Measurements from ENCODE around the gene CHRM2.

The CHRM2 gene

DNA sequence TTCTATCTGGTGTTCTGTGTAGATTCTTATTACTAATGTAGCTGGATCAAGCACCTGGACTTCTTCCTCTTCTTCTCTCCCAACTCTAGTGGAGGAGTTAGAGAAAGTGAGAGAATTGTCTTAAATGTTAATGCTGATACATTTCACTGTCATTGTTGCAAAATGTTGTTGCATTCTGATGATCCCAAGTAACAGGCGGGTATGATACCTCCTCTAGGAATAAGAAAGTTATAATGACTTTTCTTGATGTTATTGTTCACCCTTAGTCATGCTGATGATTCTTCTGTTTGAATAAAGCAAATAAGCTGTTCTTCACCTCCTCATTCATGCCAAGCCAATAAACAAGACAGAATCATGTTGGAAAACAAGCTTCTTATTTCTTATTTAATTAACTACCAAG lies 9.1 kb downstream of the CHRM2 start:
- TF ChIP-seq, protein P1, sequence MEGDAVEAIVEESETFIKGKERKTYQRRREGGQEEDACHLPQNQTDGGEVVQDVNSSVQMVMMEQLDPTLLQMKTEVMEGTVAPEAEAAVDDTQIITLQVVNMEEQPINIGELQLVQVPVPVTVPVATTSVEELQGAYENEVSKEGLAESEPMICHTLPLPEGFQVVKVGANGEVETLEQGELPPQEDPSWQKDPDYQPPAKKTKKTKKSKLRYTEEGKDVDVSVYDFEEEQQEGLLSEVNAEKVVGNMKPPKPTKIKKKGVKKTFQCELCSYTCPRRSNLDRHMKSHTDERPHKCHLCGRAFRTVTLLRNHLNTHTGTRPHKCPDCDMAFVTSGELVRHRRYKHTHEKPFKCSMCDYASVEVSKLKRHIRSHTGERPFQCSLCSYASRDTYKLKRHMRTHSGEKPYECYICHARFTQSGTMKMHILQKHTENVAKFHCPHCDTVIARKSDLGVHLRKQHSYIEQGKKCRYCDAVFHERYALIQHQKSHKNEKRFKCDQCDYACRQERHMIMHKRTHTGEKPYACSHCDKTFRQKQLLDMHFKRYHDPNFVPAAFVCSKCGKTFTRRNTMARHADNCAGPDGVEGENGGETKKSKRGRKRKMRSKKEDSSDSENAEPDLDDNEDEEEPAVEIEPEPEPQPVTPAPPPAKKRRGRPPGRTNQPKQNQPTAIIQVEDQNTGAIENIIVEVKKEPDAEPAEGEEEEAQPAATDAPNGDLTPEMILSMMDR (IDR thresholded peaks at IDR 0.05; ENCODE audit: low read depth, low read length, missing control alignments), result no peak
- DNase-seq (ENCODE audit: low read depth), result no peak
- no peak overlapping the region for H3K4me3 ChIP-seq (ENCODE audit: low read depth, low read length)

DNA sequence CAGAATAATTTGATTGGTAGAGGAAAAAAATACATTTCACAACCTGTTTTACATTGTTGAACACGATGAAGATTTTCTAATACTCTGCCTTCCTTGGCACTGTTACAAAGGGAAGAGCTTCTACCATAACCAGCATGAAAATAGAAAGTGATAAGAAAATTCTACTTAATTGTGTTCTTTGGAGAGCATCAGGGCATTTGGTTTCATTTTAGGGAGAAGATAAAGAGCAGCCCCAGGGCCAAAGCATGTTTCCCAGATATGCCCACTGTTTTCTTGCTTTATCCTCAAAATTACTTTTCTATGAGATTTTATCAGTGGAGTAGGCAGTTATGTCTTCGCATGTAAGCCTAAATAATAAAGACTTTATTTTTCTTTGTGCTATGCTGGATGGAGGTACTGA lies 9.5 kb downstream of the CHRM2 start:
- DNase-seq (ENCODE audit: low read depth), result no peak
- TF ChIP-seq, protein P1 (IDR thresholded peaks at IDR 0.05; ENCODE audit: low read depth, low read length, missing control alignments), result no peak
- H3K4me3 ChIP-seq (ENCODE audit: low read depth, low read length), result no peak overlapping the region

DNA sequence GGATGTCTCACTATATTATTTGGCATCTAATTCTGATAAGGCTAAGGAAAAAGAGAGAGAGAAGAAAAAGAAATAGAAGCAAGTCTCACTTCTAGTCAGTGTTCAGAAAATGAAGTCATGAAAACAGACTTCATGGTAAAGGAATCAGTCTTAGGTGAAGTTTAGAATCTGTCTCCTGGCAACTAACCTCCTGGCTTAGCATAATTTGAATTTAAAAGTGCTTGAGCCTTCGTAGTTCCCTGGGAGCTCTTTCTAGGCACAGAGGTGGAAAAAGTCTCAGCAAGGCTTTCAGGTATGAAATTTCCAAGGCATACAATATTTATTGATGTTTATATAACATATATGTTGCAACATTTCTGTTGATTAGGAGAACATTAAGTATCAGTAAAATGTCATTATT lies 10.4 kb downstream of the CHRM2 start:
- no peak for DNase-seq (ENCODE audit: low read depth)
- H3K4me3 ChIP-seq (ENCODE audit: low read depth, low read length), result no peak overlapping the region

DNA sequence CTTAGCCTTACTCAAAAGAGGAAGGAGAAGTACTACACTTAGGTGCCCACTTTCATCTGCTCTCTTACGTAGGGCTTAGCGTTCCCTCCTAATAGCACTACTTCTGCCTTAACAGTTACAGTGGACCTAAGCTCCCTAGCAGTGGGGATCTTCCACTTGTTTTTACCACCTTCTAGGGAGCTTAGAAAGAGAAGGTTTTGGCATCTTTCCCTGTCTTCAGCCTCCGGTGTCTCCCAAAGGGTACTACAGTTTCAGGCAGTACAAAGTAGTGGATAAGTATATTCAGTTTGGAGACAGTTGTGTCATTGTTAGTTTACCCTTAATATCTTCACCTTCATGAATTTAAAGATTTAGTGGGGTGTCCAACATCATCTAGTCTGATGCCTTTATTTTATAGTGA lies 14.6 kb downstream of the CHRM2 start:
- no peak overlapping the region for H3K4me3 ChIP-seq (ENCODE audit: low read depth, low read length)
- TF ChIP-seq, protein P1 (IDR thresholded peaks at IDR 0.05; ENCODE audit: low read depth, low read length, missing control alignments), result no peak
- DNase-seq (ENCODE audit: low read depth), result no peak

More for the DNA sequence above, 10.4 kb downstream of the CHRM2 start:
- TF ChIP-seq, protein P1 (IDR thresholded peaks at IDR 0.05; ENCODE audit: low read depth, low read length, missing control alignments), result no peak

DNA sequence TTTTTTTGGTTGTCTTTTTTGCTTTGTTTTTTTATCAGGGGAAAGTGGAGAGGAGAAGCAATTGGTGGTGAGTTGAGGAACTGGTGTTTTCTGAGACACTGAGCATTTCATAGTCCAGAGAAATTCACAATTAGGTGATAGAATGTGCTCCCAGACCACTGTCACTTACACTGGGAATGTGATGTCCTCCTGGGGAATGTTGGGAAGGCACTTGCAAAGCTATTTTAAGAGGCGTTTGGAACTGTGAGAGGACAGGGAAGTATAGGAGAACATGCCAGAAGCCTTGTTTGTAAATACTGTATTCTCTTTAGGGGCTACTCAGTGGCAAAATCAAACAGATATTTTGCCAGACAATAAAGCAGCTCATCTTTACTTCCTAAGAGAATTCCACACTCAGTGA lies 16.0 kb downstream of the CHRM2 start:
- H3K4me3 ChIP-seq (ENCODE audit: low read depth, low read length), result no peak overlapping the region
- DNase-seq (ENCODE audit: low read depth), result no peak
- TF ChIP-seq, protein P1 (IDR thresholded peaks at IDR 0.05; ENCODE audit: low read depth, low read length, missing control alignments), result no peak

DNA sequence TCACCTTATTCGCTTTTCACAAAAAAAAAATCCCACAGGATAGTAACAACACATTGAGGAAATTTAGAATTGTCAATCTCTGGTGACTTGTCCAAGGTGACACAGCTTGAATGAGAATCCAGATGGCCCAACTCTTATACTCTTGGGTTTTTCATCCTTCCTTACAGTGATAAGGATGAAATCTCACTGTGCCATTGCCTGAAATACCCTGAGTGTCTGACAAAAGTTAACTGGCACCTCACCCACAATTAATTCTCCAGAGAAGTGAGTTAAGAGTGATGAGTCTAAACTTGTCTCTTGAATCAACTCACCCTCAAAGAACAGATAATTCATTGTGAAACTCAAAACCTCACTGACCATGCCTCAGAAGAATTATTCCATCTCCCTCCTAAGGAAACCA lies 18.9 kb downstream of the CHRM2 start:
- TF ChIP-seq, protein P1 (IDR thresholded peaks at IDR 0.05; ENCODE audit: low read depth, low read length, missing control alignments), result no peak
- H3K4me3 ChIP-seq (ENCODE audit: low read depth, low read length), result no peak overlapping the region
- no peak for DNase-seq (ENCODE audit: low read depth)

DNA sequence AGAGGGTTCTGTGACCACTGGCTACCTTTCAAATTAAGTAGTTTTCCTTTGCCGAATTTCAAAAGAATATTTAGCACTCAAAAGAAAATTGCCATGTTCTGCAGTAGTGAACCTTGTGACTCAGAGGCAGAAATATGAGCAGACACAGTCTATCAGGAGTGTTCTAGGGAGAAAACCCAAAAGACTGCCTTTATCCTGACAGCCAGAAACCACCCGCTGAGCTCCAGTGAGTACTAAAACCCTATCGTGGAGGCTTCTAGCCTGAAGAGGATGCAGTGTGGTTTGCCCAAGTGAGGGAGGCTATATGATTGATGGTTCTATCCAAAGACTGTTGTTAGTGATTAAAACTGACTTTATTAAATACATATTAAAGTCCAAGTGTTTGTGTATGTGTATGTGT lies 21.9 kb downstream of the CHRM2 start:
- DNase-seq (ENCODE audit: low read depth), result no peak
- H3K4me3 ChIP-seq (ENCODE audit: low read depth, low read length), result no peak overlapping the region
- TF ChIP-seq, protein P1 (IDR thresholded peaks at IDR 0.05; ENCODE audit: low read depth, low read length, missing control alignments), result no peak

All from GM12864 (cell line).